HepG2 (cell line): ENCODE measurements around the gene TBL3. TPM values are rescaled to one million over a fixed set of nuclear protein-coding genes. Genes with fewer than 3 reads are reported as not detected.

Experiments used
- BATF2 ChIP-seq: sonication (generic); formaldehyde crosslinking; IDR thresholded peaks from 2 replicates; pipeline ENCODE4 v1.8.0; 2022; ENCODE audit warnings: mild to moderate bottlenecking, missing genetic modification reagents, moderate library complexity
- HHEX ChIP-seq: IDR thresholded peaks from 2 replicates; pipeline ENCODE4 v1.6.1; 2016; ENCODE audit warnings: control low read depth
- TERF1 ChIP-seq: sonication (generic); formaldehyde crosslinking; IDR thresholded peaks from 2 replicates; pipeline ENCODE4 v1.8.0; 2022; ENCODE audit warnings: mild to moderate bottlenecking, missing genetic modification reagents, moderate library complexity
- U2AF2 ChIP-seq: fragments of 200-400 bp; formaldehyde crosslinking; IDR thresholded peaks from 2 replicates; pipeline ENCODE4 v1.6.1; 2017; ENCODE audit warnings: low read depth, mild to moderate bottlenecking, low read length
- WIZ ChIP-seq: sonication (generic); formaldehyde crosslinking; IDR thresholded peaks from 2 replicates; pipeline ENCODE4 v1.5.1; 2020; ENCODE audit warnings: mild to moderate bottlenecking, missing genetic modification reagents
- ZBTB43 ChIP-seq: sonication (generic); formaldehyde crosslinking; conservative IDR thresholded peaks from 2 replicates; pipeline ENCODE4 v1.4.0; 2020; ENCODE audit warnings: missing genetic modification reagents
- ZNF12 ChIP-seq: sonication (generic); formaldehyde crosslinking; IDR thresholded peaks from 2 replicates; pipeline ENCODE4 v1.5.0; 2020; ENCODE audit warnings: missing genetic modification reagents
- ZNF264 ChIP-seq: sonication (generic); formaldehyde crosslinking; IDR thresholded peaks from 2 replicates; pipeline ENCODE4 v1.4.0; 2020; ENCODE audit warnings: missing genetic modification reagents
- ZNF281 ChIP-seq: sonication (generic); formaldehyde crosslinking; IDR thresholded peaks from 2 replicates; pipeline ENCODE4 v1.4.0; 2020; ENCODE audit warnings: missing genetic modification reagents, borderline replicate concordance
- ZNF30 ChIP-seq: sonication (generic); formaldehyde crosslinking; IDR thresholded peaks from 2 replicates; pipeline ENCODE4 v1.5.0; 2020; ENCODE audit warnings: mild to moderate bottlenecking, missing genetic modification reagents
- ZNF362 ChIP-seq: sonication (generic); formaldehyde crosslinking; IDR thresholded peaks from 2 replicates; pipeline ENCODE4 v1.4.0; 2020; ENCODE audit warnings: missing genetic modification reagents, mild to moderate bottlenecking, borderline replicate concordance
- ZNF513 ChIP-seq: sonication (generic); formaldehyde crosslinking; conservative IDR thresholded peaks from 2 replicates; pipeline ENCODE4 v1.5.0; 2020; ENCODE audit warnings: missing genetic modification reagents
- ZNF619 ChIP-seq: sonication (generic); formaldehyde crosslinking; IDR thresholded peaks from 2 replicates; pipeline ENCODE4 v1.4.0; 2020; ENCODE audit warnings: mild to moderate bottlenecking, missing genetic modification reagents
- ZNF746 ChIP-seq: sonication (generic); formaldehyde crosslinking; IDR thresholded peaks from 2 replicates; pipeline ENCODE4 v1.8.0; 2022; ENCODE audit warnings: mild to moderate bottlenecking, missing genetic modification reagents
- ZNF850 ChIP-seq: sonication (generic); formaldehyde crosslinking; conservative IDR thresholded peaks from 2 replicates; pipeline ENCODE4 v1.9.0; 2021; ENCODE audit warnings: mild to moderate bottlenecking, missing genetic modification reagents
- ZNF883 ChIP-seq: sonication (generic); formaldehyde crosslinking; IDR thresholded peaks from 2 replicates; pipeline ENCODE4 v1.5.1; 2020; ENCODE audit warnings: mild to moderate bottlenecking, missing genetic modification reagents; ENCODE audit errors: not compliant biosample characterization
- ZSCAN12 ChIP-seq: sonication (generic); formaldehyde crosslinking; IDR thresholded peaks from 2 replicates; pipeline ENCODE4 v1.9.0; 2021; ENCODE audit warnings: mild to moderate bottlenecking, missing genetic modification reagents
- polyA plus RNA-seq, 8 experiments: library from polyadenylated mRNA; depleted of rRNA in 3 of 8; stranded (reverse) in 7 of 8; unstranded in 1 of 8; fragments of >200 nt; fragmentation: Illumina TruSeq in 4 of 8; extraction: Trizol in 4 of 8; gene quantifications; 2 replicates each; pipeline versions ENCODE4 v1.2.1 to v1.2.3, GENCODE V29; 2011 to 2016; ENCODE audit warnings: low read depth in 4 of 8, missing spikeins in 1 of 8, mixed read lengths in 1 of 8; ENCODE audit not compliant: insufficient read depth in 1 of 8
- total RNA-seq, 5 experiments: library from RNA; depleted of rRNA; stranded (reverse); fragments of >200 nt; fragmentation: Illumina TruSeq; extraction: Trizol; gene quantifications; 2 replicates each; pipeline ENCODE4 v1.2.3, GENCODE V29; 2016; ENCODE audit warnings: low read depth in 1 of 5

Gene TBL3
- total and polyA plus RNA-seq, 2 of the 13 experiments (the other 11 are each of a cell fraction or from before 2014, with no cell fraction given) = 16.8 to 38.0 TPM

GRCh38 chr16:1964506-1965395 is 7.1 kb upstream of the TBL3 start, which contains the start of gene RPS2 (continued):
- TF ChIP-seq BATF2 (CRISPR knock-in tag) (no peak; the same call in 1 of the 2 replicates), ZNF746 (CRISPR knock-in tag) (peak; percentile 62; the same call in 1 of the 2 replicates), ZNF883 (CRISPR knock-in tag) (peak; percentile 68), WIZ (CRISPR knock-in tag) (no peak), HHEX (CRISPR knock-in tag) (no peak), ZNF850 (CRISPR knock-in tag) (no peak; the same call in 1 of the 2 replicates), ZNF30 (CRISPR knock-in tag) (peak; percentile 65; the same call in 1 of the 2 replicates), ZNF513 (peak; percentile 54; the same call in 1 of the 2 replicates), TERF1 (CRISPR knock-in tag) (0 out of 2 replicates have a peak, but pooled peaks have one; percentile 73), ZBTB43 (CRISPR knock-in tag) (peak; percentile 70; the same call in 1 of the 2 replicates), ZNF362 (peak; percentile 7; the same call in 1 of the 2 replicates), ZNF264 (CRISPR knock-in tag) (0 out of 2 replicates have a peak, but pooled peaks have one; percentile 40), ZNF281 (no peak), ZNF619 (CRISPR knock-in tag) (no peak), ZSCAN12 (CRISPR knock-in tag) (peak; percentile 44; the same call in 1 of the 2 replicates), U2AF2 (no peak), ZNF12 (CRISPR knock-in tag) (no peak)
